CD4-positive, alpha-beta T cell treated with Interleukin-2 at 100 ng/mL for 4 hours (primary cell): ENCODE results near the gene MICAL3.
"Not testable (repeated sequence)": the region's sequence is repeated elsewhere in the genome, so short reads cannot be mapped to it uniquely, and the experiment has no call there.

ENCODE experiments used
- DNase-seq: peaks from one replicate; pipeline ENCODE4 v3.0.0-alpha.2; 2020; ENCODE audit warnings: low spot score

MICAL3 gene, protein sequence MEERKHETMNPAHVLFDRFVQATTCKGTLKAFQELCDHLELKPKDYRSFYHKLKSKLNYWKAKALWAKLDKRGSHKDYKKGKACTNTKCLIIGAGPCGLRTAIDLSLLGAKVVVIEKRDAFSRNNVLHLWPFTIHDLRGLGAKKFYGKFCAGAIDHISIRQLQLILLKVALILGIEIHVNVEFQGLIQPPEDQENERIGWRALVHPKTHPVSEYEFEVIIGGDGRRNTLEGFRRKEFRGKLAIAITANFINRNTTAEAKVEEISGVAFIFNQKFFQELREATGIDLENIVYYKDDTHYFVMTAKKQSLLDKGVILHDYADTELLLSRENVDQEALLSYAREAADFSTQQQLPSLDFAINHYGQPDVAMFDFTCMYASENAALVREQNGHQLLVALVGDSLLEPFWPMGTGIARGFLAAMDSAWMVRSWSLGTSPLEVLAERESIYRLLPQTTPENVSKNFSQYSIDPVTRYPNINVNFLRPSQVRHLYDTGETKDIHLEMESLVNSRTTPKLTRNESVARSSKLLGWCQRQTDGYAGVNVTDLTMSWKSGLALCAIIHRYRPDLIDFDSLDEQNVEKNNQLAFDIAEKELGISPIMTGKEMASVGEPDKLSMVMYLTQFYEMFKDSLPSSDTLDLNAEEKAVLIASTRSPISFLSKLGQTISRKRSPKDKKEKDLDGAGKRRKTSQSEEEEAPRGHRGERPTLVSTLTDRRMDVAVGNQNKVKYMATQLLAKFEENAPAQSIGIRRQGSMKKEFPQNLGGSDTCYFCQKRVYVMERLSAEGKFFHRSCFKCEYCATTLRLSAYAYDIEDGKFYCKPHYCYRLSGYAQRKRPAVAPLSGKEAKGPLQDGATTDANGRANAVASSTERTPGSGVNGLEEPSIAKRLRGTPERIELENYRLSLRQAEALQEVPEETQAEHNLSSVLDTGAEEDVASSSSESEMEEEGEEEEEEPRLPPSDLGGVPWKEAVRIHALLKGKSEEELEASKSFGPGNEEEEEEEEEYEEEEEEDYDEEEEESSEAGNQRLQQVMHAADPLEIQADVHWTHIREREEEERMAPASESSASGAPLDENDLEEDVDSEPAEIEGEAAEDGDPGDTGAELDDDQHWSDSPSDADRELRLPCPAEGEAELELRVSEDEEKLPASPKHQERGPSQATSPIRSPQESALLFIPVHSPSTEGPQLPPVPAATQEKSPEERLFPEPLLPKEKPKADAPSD (N-terminal part only)

DNA sequence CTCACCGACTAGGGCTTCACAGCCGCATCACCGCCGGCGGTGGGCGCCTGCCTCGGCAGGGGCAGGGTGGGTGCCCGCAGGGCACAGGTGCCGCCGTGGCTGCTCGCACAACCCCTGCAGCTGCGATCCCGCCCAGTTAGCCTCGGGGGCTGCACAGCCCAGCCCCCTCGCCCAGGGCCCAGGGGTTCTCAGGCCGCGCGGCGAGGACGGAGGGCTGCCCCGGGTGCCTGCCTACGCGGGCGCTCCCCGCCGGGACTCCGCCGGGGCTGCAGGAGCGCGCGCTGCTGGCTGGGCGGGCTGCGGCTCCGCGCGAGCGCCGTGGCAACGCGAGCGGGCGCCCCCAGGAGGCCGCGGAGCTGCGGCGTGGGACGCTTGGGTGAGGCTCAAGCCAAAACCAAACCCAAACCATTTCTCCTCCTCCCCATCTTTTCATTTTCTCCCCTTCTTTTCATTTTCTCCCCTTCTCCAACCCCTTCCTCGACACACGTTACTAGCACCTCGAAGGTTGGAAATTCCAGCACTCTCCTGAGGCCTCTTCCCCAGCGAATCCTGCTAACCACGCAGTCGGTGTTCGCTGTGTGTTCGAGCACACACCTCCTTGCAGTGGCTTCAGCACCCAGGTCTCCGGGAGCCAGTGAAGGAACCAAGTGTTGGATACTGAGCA, at the start of gene MICAL3:
Gene MICAL3 (minus strand): TSS at position 286 of the 664 bp plus-strand sequence. CDS start 117,749 bp downstream, outside the sequence.
- peak; percentile 55 for DNase-seq

DNA sequence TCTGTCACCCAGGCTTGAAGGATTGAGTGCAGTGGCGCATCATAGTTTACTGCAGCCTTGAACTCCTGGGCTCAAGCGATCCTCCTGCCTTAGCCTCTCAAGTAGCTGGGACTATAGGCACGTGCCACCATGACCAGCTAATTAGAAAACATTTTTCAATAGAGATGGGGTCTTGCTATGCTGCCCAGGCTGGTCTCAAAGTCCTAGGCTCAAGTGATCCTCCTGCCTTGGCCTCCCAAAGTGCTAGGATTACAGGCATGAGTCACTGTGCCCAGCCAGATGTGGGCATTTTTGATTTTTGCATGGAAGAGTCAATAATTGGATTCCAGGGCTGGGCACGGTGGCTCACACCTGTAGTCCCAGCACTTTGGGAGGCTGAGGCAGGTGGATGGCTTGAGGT, 49.6 kb upstream of the MICAL3 start:
- DNase-seq = not testable (repeated sequence)

DNA sequence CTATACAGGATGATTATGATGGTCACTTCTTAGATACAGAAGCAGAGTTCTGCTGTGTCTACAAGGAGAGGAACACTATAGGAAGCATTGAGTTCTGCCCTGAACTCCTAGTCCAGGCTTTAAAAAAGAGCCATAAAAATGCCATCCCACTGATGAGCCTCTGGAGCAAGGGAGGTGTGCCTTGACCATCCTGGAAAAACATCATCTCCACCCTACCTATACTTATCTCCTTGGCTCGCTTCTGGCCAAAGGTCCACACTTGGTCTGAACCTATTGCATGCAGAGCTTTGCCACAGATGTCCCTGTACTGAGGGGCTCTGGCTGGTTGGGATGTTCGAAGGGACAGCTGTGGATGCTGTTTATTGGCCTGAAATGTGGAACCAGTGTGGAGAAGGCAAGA, 49.1 kb upstream of the MICAL3 start:
- no peak for DNase-seq

DNA sequence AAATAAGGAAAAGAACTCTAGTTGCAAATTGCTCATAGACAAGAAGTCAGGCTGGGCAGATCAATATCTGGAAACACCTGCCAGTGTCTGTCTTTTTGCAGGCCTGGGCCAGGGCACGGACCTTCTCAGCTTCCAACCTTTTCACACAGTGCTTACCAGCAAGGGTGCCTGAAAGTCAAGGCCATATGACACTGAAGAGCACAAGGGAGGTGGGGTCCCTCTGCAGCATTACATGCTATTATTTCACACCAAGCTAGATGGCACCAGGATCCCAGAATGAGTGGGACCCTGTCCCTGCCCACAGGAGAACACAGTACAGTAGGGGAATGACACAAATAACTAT, 47.6 kb upstream of the MICAL3 start:
- no peak for DNase-seq

DNA sequence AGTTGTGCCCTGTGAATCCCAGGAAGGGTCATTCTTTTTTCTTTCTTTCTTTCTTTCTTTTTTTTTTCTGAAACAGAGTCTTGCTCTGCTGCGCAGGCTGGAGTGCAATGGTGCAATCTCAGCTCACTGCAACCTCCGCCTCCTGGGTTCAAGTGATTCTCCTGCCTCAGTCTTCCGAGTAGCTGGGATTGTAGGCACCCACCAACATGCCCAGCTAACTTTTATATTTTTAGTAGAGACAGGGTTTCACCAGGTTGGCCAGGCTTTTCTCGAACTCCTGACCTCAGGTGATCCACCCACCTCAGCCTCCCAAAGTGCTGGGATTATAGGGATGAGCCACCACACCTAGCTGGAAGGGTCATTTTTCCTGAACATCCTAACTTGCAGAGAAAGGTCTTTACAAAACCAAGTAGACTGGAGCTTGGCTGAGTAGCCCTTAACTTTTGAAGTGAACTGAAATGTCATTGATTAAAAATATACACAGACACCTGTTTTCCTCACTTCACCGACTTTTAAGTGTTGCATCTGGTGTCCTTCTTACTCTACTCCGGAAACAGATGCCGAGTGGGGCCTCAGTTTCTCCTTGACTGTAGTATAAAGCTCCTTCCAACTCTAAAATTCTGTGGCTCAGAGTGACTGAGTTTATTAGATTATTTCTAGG, 47.1 kb upstream of the MICAL3 start:
- not testable (repeated sequence) for DNase-seq

DNA sequence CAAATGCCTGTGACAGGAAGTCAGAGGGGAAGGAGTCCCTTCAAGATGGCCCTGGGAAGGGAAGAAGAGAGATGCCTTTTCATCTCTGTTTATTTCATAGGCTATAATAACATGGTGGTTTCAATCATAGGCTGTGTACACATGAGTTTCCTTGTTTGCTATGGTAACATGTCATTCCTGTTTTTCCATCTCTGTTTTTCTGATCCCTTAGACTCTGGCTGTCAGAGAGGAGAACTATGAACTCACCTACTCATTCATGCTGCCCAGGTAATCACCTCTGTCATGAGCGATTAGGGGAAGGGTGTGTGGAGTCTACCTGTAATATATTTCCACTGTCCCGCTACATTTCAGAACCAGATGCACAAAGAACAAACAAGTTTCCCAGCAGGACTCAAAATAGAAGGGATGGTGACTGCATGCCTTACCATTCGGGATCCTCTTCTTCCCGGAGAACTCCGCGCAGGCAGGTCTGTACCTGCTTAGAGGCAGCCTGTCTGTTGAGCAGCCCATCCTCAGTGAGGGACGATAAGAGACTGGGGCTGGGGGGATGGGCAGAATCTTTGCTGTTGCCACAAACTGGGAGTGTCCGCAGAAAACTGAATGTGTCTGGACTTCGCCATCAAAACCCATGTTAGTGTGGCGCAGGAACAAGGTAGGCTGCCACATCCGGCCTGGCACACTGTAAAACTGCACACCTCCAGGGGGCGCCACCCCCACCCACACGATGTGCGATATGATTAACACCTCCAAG, 46.4 kb upstream of the MICAL3 start:
- DNase-seq = no peak

DNA sequence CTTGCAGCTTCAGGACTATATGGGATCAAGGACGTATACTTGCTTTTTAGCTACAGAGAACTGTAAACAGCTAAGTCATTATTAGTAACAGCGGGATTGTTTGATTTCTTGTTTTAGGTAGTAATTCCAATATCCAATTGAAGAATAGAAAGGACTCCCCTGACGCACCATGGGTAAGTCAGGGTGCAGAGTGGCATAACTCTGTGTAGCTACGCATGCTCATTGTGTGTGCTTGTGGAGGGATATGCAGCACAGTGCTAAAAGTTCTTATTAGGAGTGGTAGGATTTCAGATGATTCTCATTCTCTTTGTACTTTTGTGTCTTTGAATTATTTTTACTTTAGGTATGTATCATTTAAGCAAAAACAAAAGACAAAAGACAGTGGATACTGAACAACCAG, 45.7 kb upstream of the MICAL3 start:
- DNase-seq = no peak

DNA sequence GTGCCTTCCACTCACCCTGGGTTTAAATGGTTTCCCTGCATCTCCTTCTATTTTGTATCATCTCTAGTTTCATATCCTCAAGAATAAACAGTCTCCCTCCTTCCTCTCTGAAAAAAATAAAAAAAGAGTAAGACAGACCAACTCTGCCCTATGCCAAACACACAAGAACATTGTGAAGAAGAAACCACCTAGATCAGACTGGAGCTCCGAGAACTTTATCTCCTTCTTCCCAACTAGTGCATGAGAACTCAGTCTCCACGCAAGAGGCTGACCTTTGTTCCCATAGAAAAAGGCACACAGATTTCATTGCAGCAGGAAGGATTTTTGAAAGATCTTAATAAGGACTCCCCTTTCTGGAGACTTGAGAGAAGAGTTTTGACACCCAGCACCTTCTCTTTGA, 44.7 kb upstream of the MICAL3 start:
- no peak for DNase-seq

DNA sequence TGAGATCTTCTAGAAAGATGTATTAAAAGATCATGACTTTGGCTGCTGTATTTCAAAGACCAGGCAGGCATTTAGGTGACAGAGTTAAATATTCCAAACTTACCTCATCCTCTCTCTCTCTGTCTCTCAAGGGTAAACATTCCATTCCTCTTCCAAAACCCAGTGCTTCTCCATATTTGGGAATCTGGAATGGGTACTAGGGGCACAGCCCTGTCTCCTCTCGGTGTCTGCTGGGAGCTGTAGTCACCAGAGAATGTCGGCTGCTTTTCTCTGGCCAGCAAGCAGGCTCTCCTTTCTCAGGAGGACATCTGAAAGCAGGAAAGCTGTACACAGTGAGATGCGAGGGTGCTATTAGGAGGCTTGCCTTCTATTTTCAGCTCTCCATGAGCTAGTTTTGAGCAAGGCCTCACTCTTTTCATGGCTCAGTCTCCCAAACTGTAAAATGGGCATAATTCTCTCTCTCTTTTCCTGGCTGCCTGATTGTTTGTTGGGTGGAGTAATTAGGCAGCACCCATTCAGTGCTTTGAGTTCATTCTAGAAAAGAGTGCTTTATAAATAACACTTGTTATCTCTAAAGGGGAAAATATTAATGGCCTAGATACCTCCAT, 44.1 kb upstream of the MICAL3 start:
- DNase-seq = no peak

DNA sequence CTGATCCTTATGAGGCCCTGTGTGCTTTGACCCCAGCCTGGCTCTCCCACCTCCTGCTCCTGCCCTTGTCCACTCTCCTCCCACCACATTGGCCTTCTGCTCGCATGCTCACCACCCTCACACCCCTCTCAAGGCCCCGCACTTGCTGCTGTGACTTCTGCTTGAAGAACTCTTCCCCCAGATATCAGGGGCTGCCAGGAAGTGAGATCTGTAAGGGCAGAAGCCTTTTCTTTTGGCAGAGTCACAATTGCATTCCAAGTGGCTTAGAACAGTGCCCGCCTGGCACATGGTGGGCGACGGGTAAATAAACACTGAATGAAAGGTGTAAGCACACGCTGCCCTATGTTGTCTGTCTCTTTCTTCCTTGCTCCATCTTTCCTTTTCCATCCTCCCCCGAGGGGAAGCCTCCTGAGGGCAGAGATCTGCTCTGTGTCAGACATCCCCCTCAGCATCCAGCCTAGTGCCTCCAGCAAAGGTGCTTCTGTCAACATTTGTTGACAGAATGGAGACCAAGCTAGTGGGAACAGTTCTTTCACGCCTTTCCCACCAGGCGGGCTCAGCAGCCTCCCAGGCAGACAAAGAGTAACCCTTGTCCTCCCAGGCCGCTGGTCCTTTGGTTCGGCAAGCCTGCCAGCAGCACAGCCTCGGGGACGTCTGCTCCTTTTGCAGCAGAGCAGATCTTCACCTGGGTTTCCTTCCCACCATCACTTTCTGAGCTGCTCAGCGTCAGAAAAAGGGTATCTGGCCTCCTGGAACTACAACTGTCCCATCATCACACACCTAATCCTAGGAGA, 43.4 kb upstream of the MICAL3 start:
- no peak for DNase-seq

DNA sequence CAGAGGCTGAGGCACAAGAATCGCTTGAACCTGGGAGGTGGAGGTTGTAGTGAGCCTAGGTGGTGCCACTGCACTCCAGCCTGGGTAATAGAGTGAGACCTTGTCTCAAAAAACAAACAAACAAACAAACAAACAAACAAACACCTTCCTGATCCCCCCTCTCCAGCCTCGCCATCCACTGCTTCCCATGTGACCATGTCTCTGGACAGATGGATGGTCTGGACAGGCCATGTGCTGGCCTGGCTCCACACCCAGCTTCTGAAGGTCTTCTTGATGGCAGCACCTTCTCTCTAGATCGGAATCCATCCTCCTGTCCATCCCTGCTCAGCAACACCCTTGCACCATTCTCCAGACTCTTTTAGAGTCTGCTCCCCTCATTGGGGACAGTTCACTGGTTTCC, 42.8 kb upstream of the MICAL3 start:
- DNase-seq = no peak

DNA sequence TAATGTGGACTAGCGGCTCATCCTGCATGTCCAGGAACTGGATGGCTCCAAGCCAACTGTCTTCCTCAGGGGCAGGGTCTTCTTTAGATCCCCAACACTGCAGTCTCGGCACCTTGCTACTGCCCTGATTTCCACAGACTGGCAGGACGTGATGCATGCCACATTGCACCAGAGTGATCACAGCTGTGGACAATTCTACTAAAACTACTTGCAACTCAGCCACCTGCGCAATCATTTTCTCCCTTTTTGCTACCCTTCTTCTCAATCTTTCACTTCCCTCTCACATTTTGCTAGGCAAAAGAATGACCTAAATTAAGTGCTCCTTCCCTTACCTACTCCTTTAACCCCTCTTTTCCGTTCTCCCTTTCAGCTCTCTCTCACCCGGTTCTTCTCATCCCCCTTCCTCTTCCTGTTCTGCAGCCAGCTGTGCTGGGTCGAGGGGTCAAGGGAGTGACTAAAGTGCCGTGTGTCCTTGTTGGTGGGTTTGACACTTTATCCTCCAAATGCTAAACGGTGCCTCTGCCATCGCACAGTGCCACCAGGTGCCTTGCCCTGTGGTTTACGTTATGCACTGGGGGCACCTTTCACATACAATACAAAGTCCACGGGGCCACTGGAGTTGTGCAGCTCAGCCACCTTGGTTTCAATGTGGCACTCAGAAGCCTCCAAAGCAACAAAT, 42.0 kb upstream of the MICAL3 start:
- DNase-seq = no peak

DNA sequence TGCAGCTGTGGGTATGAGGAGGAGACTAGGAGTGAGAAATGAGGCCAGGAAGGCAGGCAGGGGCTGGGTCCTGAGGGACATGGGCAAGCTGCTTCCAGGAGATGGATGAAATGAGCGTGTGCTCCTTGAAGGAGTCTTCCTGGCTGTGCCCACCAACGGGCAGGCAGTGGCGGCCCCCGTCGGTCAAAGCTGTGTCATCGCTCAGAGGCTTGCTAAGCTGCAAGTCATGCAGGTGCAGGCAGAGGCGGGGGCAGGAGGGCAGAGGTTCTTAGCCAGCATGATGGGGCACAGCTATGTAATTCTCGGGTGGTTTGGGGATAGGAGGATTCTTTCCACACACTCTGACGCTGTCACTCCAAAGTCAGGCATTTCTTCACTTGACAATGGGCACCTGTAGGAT, 40.9 kb upstream of the MICAL3 start:
- DNase-seq = no peak

DNA sequence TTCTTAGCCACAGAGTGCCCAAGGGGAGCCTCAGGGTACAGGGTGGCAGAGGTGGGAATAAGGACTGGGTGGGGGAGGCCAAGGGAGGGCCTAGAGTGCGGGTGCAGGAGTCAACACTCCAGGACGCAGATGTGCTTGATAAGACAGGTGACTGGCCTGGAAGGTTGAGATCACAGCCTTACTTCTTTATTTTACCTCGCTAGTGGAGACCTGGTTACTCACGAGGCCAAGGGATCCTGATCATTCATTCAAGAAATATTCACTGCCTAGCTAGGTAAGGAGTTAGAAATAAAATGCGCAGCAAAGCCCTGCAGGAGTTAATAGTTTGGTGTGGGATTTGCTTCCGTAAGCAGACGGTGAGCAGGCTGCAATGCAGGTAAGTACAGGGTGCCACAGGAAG, 40.3 kb upstream of the MICAL3 start:
- DNase-seq = no peak

DNA sequence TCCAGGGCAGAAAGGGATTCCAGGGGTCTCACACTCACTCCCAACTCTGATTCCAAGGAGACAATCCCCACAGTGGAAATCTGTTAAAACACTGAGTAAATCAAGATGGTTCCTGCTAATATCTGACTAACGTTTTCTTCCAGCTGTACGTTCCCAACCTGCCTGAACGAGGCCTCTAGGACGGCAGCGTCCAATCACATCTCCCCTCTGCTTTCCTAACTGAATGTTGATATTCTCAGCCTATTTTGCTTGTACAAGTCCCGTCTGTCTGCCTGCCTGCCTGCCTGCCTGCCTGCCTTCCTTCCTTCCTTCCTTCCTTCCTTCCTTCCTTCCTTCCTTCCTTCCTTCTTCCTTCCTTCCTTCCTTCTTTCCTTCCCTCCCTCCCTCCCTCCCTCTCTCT, 39.4 kb upstream of the MICAL3 start:
- DNase-seq = not testable (repeated sequence)

DNA sequence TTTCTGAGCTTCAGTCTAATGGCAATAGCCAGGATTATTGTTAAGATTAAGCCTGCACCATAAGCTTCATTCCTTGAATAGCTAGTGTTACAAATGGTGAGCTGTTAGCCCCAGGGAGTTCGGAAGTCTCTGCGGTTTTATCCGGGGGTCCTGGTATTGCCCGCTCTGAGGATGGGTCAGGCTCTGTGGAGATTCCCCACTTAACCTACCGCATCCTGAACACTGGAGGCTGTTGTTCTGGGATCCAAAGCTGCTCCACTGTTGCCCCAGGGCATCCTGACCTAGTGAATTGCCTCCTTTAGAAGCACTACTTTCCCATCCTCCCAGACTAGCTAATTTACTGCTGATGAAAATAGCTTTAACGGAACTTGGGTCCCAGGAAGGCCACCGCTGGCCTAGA, 38.9 kb upstream of the MICAL3 start:
- no peak for DNase-seq

DNA sequence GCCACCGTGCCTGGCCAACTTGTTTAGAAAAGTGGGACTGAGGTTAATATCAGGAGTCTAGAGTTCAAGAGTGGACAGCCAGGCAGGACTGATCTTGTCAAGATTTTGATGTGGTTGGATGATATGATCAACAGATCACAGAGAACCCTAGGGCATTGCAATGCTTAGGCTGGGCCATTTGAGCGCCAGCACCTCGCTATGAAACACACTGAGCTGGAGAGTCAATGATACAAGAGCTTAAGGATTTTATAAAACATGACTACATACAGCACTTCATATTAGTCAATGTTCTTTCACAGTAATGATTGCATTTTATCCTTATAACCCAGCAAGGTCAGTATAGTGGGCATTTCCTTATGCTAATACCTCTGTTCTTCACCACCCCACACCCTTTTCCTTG, 38.1 kb upstream of the MICAL3 start:
- DNase-seq = no peak

DNA sequence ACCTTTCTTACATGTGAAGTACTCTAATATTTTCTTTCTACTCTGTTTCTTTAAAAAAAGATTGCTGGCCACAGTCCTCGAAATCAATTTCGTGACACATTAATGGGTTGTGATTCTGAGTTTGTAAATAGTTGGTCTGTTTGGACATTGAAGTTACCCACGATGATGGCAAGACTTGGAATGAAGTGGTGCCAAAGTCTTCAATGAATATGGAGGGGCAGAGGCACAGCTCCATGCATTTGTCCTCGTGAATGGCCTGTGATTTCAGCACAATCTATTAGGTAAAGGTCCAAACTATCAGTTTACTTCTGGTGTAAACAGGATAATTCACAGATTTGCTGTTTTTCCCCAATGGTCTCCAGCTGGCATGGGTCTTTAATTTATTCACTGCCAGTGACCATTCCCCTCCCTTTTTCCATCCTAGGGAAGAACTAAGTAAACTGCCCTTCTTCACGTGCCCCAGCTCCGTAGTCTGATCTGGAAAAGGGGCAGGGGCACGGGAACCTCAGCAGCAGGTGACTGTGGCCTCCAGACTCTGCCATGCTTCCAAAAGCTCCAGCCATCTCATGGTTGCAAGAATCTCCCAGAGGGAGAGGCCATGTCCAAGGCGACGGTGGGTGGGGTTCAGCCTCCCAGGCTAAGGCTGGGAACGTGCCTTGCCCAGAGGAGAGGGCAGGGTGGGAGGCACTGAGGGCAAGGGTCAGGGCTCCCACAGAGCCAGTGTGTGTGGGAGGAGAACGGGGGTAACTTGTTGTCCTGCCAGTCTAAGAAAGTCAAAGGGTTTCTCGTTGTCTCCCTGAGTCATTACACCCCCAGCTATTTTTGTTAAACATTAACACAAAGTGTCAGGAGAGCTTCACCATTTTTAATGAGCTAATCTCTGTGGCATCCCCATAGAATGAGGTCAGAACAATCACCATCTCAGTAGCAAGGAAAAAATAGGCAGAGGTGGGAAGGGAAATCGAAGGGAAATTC, 36.6 kb upstream of the MICAL3 start:
- no peak for DNase-seq
